ENCODE data around the gene KCNS1. TPM values are rescaled to one million over a fixed set of nuclear protein-coding genes. Genes with fewer than 3 reads are reported as not detected.

Gene KCNS1
- polyA plus RNA-seq, 1 donor (not counting 4 experiments of a cell fraction or from before 2014, with no cell fraction given) = 1.5 TPM

- Histone ChIP-seq H3K27me3 (ENCODE audit: control insufficient read depth, extremely low read depth, insufficient read depth, low read length) (no peaks in the 10 kb centered on the region), H3K9me3 (ENCODE audit: control insufficient read depth, low read depth, low read length) (no peaks in the 10 kb centered on the region), H3K4me3 (ENCODE audit: control insufficient read depth in 2 of 3, extremely low read depth in 1 of 3, insufficient read depth in 2 of 3, low read depth in 1 of 3, low read length in 3 of 3) (no peak overlapping the region), H3K36me3 (ENCODE audit: control insufficient read depth in 2 of 2, extremely low read depth in 1 of 2, insufficient read depth in 2 of 2, low read length in 2 of 2) (no peaks in the 10 kb centered on the region), H3K9me1 (ENCODE audit: control insufficient read depth, extremely low read depth, insufficient read depth, low read length) (no peaks in the 10 kb centered on the region), H3K9ac (ENCODE audit: control insufficient read depth, extremely low read depth, insufficient read depth, low read length) (no peak overlapping the region), H3K4me2 (ENCODE audit: control insufficient read depth, extremely low read depth, insufficient read depth, low read depth, low read length) (no peak overlapping the region), H3K4me1 (ENCODE audit: control insufficient read depth, extremely low read depth, insufficient read depth, low read length) (peaks cover 15% of the 10 kb centered on the region), H3K27ac (ENCODE audit: control insufficient read depth, insufficient read depth, low read length) (no peak overlapping the region), H3K79me2 (ENCODE audit: control insufficient read depth, insufficient read depth, low read length) (no peaks in the 10 kb centered on the region), H2AFZ (ENCODE audit: control insufficient read depth, low read length) (no peak overlapping the region), H4K20me1 (ENCODE audit: control insufficient read depth, extremely low read depth, insufficient read depth, low read length) (no peaks in the 10 kb centered on the region)
- FAIRE-seq = no peak
- TF ChIP-seq CTCF (optimal IDR thresholded peaks at IDR 0.05 in 1 of 3, IDR thresholded peaks at IDR 0.05 in 1 of 3, conservative IDR thresholded peaks at IDR 0.05 in 1 of 3; ENCODE audit: extremely low read depth in 1 of 3, insufficient read depth in 2 of 3, low read length in 3 of 3) (no peak), EZH2 (IDR thresholded peaks at IDR 0.05; ENCODE audit: low read length) (no peak)
- no peak for DNase-seq (ENCODE audit: low read depth, low spot score)
- dilution Hi-C loops (cut with MboI; ENCODE audit: extremely low pct_ligation_motif_present, low sequenced_read_pairs) = no loop called here
Measured at GRCh38 chr20:45090481-45090880, 10.4 kb downstream of the KCNS1 start.

GRCh38 chr20:45088247-45088646 is 12.7 kb downstream of the KCNS1 start:
- peak; percentile 51 for FAIRE-seq
- peak overlapping the region; percentile 27 for H3K27ac ChIP-seq (ENCODE audit: control insufficient read depth, insufficient read depth, low read length)
- H3K4me1 ChIP-seq (ENCODE audit: control insufficient read depth, extremely low read depth, insufficient read depth, low read length) = peaks cover 15% of the 10 kb centered on the region
- H3K4me2 ChIP-seq (ENCODE audit: control insufficient read depth, extremely low read depth, insufficient read depth, low read depth, low read length) = peak overlapping the region; percentile 35
- peak; percentile 84 for DNase-seq (ENCODE audit: low read depth, low spot score)
- H3K9me1 ChIP-seq (ENCODE audit: control insufficient read depth, extremely low read depth, insufficient read depth, low read length) = no peaks in the 10 kb centered on the region
- H3K79me2 ChIP-seq (ENCODE audit: control insufficient read depth, insufficient read depth, low read length) = no peaks in the 10 kb centered on the region
- dilution Hi-C loops (cut with MboI; ENCODE audit: extremely low pct_ligation_motif_present, low sequenced_read_pairs) = no loop called here
- TF ChIP-seq EZH2 (IDR thresholded peaks at IDR 0.05; ENCODE audit: low read length) (no peak), CTCF (optimal IDR thresholded peaks at IDR 0.05 in 1 of 3, IDR thresholded peaks at IDR 0.05 in 1 of 3, conservative IDR thresholded peaks at IDR 0.05 in 1 of 3; ENCODE audit: extremely low read depth in 1 of 3, insufficient read depth in 2 of 3, low read length in 3 of 3) (no peak)
- H3K27me3 ChIP-seq (ENCODE audit: control insufficient read depth, extremely low read depth, insufficient read depth, low read length) = no peaks in the 10 kb centered on the region
- no peak overlapping the region for H3K9ac ChIP-seq (ENCODE audit: control insufficient read depth, extremely low read depth, insufficient read depth, low read length)
- no peaks in the 10 kb centered on the region for H3K9me3 ChIP-seq (ENCODE audit: control insufficient read depth, low read depth, low read length)
- H4K20me1 ChIP-seq (ENCODE audit: control insufficient read depth, extremely low read depth, insufficient read depth, low read length) = no peaks in the 10 kb centered on the region
- H2AFZ ChIP-seq (ENCODE audit: control insufficient read depth, low read length) = no peak overlapping the region
- peaks cover 0 to 1% of the 10 kb centered on the region in 2 experiments for H3K36me3 ChIP-seq (ENCODE audit: control insufficient read depth in 2 of 2, extremely low read depth in 1 of 2, insufficient read depth in 2 of 2, low read length in 2 of 2)
- no peak overlapping the region for H3K4me3 ChIP-seq (ENCODE audit: control insufficient read depth in 2 of 3, extremely low read depth in 1 of 3, insufficient read depth in 2 of 3, low read depth in 1 of 3, low read length in 3 of 3)
